ENCODE measurements around the gene SYNPR.

SYNPR gene

DNA sequence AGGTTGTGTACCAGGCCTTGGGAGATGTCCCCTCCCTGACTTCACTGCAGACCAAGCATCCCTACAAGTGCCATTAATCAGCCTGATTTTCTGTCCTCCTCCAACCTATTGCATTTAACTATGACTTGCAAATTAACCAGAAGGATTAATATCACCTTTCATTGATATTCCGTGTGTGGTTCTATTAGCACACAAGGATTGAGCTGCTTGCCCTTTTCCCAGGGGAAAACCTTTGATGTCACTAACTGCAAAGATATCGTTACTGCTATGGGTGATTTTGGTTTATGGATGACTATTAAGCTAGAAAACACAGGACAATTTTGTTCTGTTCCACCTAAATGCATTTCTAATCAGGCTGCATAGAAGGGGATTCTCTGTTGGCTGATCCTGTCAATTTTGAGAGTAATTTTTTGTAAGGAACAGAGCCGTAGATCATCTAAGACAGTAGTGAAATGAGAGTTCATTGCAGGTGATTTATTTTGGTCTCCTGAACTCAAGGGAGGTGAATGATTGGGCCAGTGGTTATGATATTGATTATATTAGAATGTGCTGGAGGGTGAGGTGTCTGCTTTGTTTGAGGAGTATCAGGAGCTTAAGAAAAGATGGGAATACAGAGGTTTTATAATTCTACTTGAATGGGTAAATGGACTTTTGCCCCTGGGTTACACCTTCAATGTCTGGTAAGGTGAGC is 196.9 kb downstream of the SYNPR start:
- no peak for DNase-seq

DNA sequence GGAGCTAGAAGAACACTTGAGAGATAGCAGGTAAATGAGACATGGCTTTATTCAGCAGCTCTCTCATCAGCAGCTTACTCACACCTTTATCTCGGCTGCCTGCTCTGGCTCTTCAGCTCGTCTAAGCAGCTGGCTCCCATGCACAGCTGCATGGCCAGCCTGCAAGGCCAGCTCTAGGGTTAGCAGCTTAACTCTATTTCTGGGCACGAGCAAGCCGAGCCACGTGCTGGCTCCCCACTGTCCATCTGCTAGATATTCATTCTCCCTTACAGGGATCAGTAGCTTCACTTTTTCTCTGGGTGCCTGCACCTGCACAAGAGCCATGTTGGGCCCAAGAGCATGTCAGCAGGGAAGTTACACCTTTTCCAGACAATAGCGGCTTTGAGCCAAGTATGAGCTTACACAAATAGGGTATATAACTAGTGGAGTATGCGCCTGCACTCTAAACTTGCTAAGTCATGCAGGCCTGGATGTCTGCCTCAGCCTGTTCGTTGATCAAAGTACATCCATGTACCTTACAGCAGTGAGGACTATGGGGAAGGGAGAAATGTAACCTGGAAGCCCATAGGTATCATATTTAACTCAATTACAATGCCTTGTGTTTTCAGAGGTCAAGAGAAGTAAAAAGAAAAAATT is 199.5 kb downstream of the SYNPR start:
- DNase-seq = no peak

DNA sequence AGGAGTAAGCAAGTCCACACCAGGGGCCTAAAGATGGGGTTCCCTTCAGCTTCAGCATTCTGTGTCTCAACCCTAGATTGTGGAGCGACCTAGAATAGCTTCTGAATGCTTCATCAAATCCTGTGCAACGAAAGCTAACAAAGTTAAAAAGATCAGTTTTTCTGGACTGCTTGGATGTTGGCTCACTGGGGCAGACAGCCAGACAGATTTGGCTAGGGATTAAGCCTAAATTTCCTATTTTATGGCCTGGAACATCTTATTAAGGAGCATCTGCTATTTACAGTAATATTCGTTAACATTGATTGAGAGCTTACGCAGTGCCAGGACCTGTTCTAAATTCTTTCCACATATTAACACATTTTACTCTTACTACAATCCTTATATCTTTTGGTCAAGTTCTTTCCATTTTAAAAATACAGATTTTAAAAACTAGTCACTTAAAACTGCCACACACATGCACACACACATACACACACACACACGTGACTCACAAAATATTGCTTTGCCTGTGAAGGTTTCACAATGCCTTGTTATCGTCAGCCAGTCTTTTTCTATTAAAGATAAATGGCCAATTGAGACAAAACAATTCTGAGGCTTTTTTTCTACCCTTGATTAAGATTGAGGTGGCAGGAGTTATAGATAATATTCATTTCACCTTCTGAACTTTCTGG is 201.0 kb downstream of the SYNPR start:
- no peak for DNase-seq

DNA sequence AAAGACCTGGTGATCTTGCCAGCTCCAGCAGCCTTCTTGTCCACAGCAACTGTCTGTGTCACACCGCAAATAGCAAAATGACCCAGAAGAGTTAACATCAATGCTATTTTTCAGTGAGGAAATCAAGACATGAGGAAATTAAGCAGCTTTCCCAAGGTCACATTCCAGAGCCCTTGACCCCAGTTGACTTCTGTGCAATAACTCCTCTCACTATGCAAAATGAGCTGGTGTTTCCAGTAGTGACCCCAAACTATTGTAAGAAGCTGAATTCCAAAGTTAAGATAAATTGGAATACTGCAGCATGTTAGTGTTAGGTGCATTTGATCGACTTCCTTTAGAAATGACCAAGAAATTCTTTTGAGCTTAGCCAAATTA is 201.5 kb downstream of the SYNPR start:
- no peak for DNase-seq

DNA sequence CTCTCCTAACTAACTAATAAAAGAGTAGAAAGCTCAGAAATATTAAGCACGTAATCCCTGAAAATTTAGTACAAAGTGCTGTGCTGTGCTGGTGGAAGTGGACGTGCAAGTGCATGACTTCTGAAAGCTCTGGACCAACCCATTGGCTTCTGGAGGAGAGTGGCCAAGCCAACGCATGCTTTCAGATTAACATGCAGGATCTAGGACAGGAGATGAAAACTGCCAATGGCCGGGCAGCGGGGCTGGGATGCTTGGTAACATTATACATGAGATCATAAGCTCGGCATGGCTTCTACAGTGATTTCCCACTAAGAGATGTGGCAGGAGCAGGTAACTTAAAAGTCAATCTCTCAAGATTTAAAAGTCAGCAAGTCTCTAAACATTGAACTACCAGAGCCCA is 203.5 kb downstream of the SYNPR start:
- no peak for DNase-seq

DNA sequence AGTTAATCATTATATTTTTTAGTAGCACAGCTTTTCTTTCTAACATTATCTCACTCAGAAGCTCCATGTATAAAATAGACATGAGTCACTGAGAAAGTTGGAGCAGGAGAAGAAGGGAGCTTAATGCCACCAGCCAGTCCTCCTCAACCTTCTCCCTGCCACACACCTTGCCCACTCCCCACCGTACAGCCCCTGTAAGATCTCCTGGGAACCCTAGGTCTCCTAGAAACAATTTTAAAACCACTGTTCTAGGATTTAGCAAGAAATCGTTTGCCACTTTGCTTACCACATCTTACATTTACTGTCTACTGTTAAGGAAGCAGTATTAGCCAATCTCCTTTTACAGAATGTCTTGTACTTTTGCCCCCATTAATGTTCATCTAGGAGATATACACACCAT is 204.2 kb downstream of the SYNPR start:
- no peak for DNase-seq

DNA sequence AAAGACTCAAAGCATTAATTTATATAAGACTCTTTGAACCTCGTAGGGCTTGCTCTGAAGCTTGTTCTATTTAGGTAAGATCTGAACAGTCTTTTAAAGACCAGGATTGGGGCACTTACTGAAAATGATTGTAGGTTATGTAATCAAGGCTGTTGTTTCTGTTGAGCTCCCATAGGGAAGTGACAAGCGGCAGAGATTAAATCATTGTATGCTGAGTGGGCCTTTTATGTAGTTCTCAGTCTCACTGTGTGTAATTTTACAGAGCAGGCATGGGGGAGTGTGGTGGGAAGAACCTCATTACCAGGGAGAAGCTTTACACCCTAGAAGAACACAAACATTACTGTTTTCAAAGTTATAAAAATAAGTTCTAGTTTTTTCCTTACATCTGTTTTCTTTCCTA is 214.4 kb downstream of the SYNPR start:
- DNase-seq = no peak

DNA sequence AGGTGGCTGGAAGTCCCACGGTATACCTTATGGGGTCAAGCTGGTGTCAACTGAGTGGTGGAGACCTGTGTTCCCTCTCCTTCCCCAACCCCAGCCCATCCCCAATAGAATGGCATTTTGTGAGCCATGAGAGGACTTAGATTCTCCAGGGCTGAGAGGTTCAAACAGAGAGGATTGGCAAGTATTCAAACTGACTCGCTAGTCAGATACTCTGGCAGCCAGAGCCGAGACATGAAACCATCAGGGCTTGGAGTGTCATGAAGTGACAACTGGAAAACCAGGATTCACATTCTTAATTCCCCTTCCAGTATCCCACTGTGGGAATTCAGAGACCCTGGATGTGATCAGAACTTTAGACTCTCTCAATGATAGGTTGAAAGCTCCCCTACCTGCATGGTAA is 215.0 kb downstream of the SYNPR start:
- no peak for DNase-seq

DNA sequence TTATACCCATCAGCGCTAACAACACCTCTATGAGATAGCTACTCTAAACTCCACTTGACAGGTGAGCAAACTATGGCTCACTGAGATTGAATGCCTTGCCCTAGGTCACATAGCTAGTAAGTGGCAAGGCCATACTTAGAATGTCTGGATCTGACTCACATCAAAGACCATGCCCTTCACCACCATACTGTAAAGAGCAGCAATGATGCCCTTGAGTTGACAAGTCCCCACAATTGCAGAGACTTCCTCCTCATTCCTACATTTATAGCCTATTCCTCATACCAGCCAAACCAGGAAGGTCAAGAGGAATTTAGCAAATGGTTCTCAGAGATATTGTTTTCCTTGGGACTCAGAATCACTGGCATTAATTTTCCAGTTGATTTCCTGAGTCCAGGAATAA is 216.5 kb downstream of the SYNPR start:
- DNase-seq = no peak

DNA sequence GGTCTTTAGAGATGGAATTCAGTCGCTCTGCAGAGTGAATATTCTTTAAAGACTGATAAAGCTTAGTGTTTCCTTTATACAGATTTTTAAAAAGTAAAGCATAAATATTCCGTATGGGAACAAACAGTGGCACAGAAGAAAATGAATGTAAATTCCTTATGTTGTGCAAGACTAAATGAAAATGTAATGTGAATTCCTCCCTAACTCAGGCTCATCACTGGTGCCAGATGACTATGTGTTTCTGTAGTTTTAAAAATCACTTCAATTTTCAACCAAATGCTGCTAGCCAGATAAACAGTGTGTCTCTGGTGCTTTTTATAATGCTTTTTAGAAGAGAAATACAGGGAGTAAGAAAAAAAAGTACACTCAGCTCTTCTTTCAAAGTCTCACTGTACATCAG is 219.5 kb downstream of the SYNPR start:
- no peak for DNase-seq

DNA sequence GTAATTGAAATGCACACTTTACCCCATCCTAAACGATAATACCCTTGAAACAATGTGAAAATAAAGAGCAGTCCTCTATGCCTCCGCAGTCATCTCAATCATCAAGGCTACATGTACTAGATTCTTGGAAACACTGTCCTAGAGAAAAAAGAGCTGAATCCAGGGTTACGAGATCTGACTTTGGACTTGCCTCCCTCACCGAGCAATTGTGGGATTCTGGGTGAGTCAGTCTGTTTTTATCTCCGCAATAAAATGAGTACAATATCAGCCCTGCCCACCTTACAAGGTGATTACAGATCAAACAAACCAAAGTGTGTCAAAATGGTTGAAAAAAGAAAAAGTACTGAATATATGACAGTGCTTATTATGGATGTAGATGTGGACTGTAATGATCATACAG is 222.1 kb downstream of the SYNPR start:
- no peak for DNase-seq

DNA sequence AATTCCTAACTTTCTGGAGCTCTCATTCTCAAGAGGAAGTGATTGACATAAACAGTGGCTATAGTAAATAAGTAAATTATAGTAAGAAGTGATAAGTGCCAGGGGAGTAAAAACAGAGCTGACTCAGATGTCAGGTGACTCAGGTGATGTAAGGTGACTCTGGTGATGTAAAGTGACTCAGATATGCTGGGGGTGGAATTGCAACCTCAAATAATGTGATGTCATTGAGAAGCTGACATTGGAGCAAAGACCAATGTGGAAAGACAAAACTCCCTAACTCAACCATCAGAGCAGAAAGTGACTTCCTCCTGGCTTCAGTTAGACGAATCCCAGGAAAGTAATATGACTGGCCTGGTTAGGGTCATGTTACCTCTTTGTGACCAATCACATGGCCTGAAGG is 230.2 kb downstream of the SYNPR start:
- DNase-seq = no peak

DNA sequence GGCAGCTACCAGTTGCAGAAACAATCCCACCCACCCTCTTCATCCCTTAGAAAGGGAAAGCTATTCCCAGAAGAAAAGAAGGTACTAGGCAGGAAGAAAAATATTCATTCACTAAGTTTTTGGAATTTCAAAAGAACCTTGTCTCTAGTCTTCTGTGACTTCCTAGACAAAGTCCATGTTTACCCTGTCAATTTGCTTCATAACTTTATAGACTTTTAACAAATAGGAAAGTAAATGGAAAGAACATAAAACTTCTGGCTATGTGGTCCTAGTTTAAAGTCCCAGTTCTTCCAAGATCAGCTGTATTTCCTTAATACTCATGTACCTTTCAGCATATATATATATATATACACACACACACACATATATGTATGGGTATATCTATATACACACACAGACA is 230.7 kb downstream of the SYNPR start:
- DNase-seq = no peak

DNA sequence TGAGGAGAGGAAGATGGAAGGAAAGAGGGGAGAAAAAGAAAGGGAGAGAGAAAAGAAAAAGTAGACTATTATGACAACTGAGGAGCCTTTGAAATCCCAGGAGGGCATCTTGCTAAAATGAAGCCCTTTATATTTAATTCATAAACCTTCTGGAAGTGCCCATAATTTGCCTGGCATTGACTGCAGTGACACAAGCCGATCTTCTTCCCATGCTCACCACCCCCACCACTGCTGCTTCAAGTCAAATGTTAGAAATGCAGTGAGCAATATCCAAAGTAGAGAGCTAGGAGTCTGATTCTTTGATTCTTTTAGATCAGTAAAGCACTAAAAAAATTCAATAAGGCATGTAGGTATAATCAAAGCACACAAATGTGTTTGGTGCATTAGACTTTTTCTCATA is 235.7 kb downstream of the SYNPR start:
- DNase-seq = no peak

DNA sequence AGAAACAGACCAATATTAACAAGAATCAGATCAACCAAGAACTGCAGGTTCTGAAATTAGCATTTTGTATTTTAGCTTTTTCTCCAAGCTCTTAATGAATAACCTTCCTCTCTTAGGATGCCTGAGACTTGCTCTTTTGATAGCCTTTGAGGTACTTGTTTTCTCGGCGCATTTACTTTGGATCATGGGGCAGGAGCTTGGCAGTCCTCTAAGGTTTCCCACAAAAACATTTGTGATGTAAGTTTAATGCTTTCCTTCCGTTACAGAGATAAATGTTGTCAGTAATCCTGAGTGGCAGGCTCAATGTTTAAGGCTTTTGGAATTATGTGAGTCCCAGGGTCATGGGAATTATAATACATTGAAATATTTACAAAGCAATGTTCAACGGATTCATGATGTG is 236.6 kb downstream of the SYNPR start:
- DNase-seq = no peak

DNA sequence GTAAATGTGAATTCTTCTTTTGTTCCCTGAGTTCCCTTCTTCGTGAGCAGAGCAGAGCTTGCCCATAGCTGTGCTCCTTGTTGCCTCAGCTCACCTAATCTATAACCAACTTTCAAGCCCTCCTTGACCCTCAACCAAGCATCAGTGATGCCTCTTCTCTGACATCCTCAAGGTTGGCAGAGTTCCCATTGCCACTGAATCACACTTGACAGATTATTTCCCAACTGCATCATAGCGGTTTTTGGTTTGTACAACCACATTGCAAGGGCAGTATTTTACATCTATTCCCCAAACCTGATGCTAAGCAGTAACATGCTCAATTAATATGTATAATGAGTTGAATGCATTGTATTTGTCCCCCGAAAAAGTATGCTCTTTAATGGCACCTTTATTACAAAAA is 241.3 kb downstream of the SYNPR start:
- no peak for DNase-seq

DNA sequence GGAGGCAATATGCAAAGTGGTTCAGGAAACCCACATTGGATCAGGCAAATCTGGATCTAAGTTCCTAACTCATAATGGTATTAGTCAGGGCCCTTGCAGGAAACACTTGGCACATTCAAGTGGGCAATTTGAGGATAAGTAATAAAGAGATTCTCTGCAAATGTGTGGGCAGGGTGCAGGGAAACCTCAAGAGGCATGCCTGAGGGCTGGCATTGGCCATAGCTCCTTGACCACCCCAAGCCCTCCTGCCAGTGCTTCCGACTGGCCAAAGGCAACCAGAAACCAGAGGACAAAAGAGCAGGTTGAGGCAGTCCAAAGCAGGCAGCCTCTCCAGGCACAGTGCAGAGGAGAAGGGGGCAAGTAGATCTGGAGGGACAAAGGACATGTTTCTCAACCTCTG is 243.5 kb downstream of the SYNPR start:
- DNase-seq = no peak

DNA sequence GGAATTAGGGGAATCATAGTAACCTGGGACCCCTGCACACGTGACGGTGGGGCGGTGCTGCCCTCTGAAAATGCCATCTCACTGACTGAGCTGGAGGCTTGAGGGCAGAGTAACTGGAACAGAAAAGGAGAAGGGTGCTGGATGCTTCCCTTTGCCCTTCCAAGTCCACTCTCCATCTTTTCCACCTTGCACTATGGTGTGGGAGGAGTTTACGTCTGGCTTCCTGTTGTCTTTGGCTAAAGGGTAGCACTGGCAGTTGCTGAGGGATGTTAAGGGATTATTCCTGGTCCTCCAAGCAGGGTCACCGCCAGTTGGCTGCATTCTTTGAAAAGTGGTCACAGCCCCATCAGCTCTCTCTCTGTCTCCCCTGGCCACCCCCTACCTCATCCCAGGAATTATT is 245.0 kb downstream of the SYNPR start:
- DNase-seq = no peak

DNA sequence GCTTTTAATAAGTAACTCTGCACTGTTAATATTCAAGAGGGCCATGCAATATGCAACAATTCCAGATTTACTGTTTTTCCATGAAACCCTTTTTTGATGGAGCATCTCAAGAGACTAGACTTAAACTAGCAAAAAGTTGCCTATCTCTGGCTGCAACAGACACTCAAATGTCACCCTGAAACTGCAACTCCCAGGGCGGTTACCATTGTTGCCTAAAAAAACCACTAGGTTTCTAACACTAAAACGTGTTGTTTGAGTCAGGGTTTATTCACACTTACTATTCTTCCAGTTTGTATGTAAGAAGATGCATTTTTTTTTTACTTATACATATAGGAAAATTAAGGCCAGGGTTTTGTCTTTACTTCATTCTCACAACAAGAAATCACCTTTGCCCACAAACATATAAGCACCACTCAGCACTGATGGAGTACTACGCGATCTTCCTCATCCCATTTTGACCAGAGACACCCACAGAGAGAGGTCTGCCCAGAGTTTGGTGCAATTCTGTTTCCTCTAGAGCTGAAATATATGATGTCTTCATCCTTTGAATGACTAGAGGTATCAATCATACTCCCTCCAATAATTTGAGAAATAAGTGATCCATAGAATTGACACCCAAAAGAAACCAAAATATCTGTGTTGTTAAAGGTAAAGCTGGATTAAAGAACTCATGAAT is 250.4 kb downstream of the SYNPR start:
- DNase-seq = no peak

DNA sequence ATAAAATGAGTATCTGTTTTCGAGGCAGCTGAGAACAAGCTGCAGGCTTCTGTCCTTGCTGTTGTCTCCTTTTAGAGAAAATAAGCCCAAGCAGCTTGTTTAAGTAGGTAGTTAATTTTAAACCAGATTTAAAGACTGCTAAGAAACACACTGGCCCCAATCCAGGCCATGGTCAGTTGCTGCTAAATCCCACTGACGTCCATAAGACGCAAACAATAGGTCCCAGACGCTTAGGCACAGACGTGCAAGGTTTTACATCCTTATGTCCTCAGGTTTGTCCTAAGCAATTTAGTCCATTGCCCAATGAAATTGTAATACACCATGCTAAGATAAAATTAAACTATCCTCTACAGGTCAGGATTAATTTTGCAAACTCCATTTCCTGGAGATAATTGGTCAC is 254.4 kb downstream of the SYNPR start:
- DNase-seq = no peak

DNA sequence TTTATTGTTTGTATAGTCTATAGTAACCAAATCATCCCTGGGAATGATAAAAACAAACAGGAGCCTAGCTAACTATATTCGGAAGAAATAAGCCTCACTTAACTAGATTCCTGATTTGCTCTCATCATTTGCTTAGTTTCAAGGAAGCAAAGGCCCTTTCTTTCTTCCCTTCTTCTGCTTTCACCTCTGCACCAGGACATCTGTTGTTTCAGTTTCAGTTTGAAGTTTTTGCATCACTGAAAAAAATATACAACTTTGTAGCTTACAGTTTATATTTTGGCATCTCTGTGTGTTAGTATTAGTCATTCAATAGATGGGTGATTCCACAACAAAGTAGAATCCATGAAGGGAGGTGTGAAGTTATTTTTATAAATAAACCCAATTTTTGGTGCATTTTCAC is 260.8 kb downstream of the SYNPR start:
- no peak for DNase-seq

DNA sequence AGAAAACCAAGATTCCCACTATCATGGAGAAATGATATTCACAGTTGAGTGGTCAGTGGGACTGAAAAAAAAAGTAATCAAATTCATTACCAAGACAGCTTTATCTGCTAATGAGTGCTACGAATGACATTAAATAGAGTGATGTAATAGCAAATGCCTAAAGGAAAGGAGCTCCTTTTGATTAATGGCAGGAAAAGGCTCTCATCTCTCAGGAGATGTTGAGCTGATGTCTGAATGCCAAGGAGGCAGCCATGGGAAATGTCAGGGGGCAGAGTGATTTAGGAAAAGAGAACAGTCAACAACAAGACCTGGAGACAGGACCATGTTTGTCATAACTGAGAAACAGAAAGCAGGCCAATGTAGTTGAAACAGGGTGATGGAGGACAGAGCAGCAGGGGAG is 277.7 kb downstream of the SYNPR start:
- DNase-seq = no peak

DNA sequence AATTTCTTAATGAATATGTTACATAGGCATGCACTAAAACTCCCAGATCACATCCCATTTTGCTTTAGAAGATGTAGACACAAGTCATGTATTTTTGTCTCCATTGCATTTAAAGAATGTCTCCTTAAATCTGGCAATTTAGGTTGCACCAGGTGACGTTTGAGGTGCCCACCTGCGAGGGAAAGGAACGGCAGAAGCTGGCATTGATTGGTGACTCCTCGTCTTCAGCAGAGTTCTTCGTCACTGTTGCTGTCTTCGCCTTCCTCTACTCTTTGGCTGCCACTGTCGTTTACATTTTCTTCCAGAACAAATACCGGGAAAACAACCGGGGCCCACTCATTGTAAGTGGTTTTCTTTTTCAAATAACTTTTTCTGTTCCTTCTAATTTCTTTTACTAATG is 278.3 kb downstream of the SYNPR start:
- no peak for DNase-seq

DNA sequence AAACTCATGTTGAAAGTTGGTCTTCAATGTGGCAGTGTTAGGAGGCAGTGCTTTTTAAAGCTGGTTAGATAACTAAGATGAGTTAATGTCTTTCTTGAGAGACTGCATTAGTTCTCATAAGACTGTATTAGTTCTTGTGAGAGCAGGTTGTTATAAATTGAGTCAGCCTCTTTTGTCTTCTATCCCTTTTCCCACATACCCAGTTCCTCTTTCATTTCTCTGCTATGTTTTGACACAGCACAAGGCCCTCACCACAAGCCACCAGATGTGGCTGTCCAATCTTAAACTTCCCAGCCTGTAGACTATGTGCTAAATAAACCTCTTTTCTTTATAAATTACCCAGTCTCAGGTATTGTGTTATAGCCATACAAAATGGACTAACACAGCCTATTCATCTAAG is 279.8 kb downstream of the SYNPR start:
- no peak for DNase-seq
